SK-N-SH (cell line): ENCODE measurements around the gene CST6. TPM values are rescaled to one million over a fixed set of nuclear protein-coding genes. Genes with fewer than 3 reads are reported as not detected.

Source experiments
- CTCF ChIA-PET: fragments of 300-600, 350-600 bp; formaldehyde crosslinking; extraction: SDS; loops from one replicate; lab custom pipeline; 2021; lab: Yijun Ruan, JAX
- POLR2A ChIA-PET: fragments of 350-600 bp; sonication (Branson Sonifier 250); formaldehyde crosslinking; extraction: SDS; loops from one replicate; lab custom pipeline; 2020; ENCODE audit warnings: antibody characterized with exemption, inconsistent platforms; lab: Yijun Ruan, JAX
- DNase-seq: peaks from one replicate; pipeline ENCODE4 v3.0.0; 2012
- H2AFZ ChIP-seq: fragments of 200-600 bp; sonication (generic); 2 replicates; pipeline ENCODE4 v1.8.1; 2016; ENCODE audit warnings: antibody characterized with exemption, mild to moderate bottlenecking, low read depth
- H3F3A ChIP-seq: fragments of 200-600 bp; sonication (generic); replicated peaks from 2 replicates; pipeline ENCODE3; 2016; ENCODE audit warnings: antibody characterized with exemption, mild to moderate bottlenecking; ENCODE audit not compliant: insufficient read depth
- H3K27ac ChIP-seq, 2 experiments: fragments of 200-500 bp in 1 of 2; fragments of 200-600 bp in 1 of 2; sonication (Bioruptor generic) in 1 of 2; sonication (generic), shearing (Covaris generic) in 1 of 2; 2 replicates each; pipeline versions ENCODE4 v1.5.1 to v1.6.1; 2014 to 2016; ENCODE audit warnings: low read depth in 2 of 2, inconsistent platforms in 1 of 2, low read length in 1 of 2, mild to moderate bottlenecking in 1 of 2, mixed read lengths in 1 of 2
- H3K27me3 ChIP-seq: fragments of 200-600 bp; sonication (generic), shearing (Covaris generic); 2 replicates; pipeline ENCODE4 v1.6.1; 2016; ENCODE audit warnings: mixed run types; ENCODE audit not compliant: insufficient read depth
- H3K36me3 ChIP-seq, 2 experiments: fragments of 200-500 bp in 1 of 2; fragments of 200-600 bp in 1 of 2; sonication (Bioruptor generic) in 1 of 2; sonication (generic) in 1 of 2; replicated peaks in 1 of 2; 2 replicates each; pipeline versions ENCODE3 to v1.5.1; 2014 to 2016; ENCODE audit warnings: low read length in 1 of 2, mild to moderate bottlenecking in 1 of 2; ENCODE audit not compliant: insufficient read depth in 2 of 2, control insufficient read depth in 1 of 2
- H3K4me1 ChIP-seq, 2 experiments: fragments of 200-500 bp in 1 of 2; fragments of 200-600 bp in 1 of 2; sonication (Bioruptor generic) in 1 of 2; sonication (generic), shearing (Covaris generic) in 1 of 2; 2 replicates each; pipeline versions ENCODE4 v1.5.1 to v1.6.1; 2014 to 2016; ENCODE audit warnings: low read depth in 1 of 2, low read length in 1 of 2, mixed run types in 1 of 2; ENCODE audit not compliant: insufficient read depth in 2 of 2, control insufficient read depth in 1 of 2
- H3K4me2 ChIP-seq: fragments of 200-600 bp; sonication (generic), shearing (Covaris generic); 2 replicates; pipeline ENCODE4 v1.6.1; 2017; ENCODE audit warnings: mixed run types
- H3K4me3 ChIP-seq, 2 experiments: fragments of 200-500 bp in 1 of 2; fragments of 200-600 bp in 1 of 2; sonication (Bioruptor generic) in 1 of 2; sonication (generic), shearing (Covaris generic) in 1 of 2; 2 replicates each; pipeline versions ENCODE4 v1.5.1 to v1.8.1; 2014 to 2016; ENCODE audit warnings: low read depth in 2 of 2, inconsistent platforms in 1 of 2, low read length in 1 of 2, mild to moderate bottlenecking in 1 of 2, mixed read lengths in 1 of 2, moderate library complexity in 1 of 2
- H3K79me2 ChIP-seq: fragments of 200-600 bp; sonication (generic); 2 replicates; pipeline ENCODE4 v1.8.1; 2017; ENCODE audit warnings: mild to moderate bottlenecking; ENCODE audit not compliant: insufficient read depth
- H3K9ac ChIP-seq: fragments of 200-600 bp; sonication (generic); 2 replicates; pipeline ENCODE4 v1.6.1; 2017; ENCODE audit warnings: mixed run types
- H3K9me2 ChIP-seq: fragments of 200-600 bp; sonication (generic); 2 replicates; pipeline ENCODE4 v1.6.1; 2017; ENCODE audit warnings: mixed run types
- H3K9me3 ChIP-seq: fragments of 200-600 bp; sonication (generic); 2 replicates; pipeline ENCODE4 v1.6.1; 2017; ENCODE audit warnings: mixed run types, mild to moderate bottlenecking, moderate library complexity
- H4K20me1 ChIP-seq: fragments of 200-600 bp; sonication (generic); 2 replicates; pipeline ENCODE4 v1.6.1; 2017; ENCODE audit warnings: mild to moderate bottlenecking, mixed run types; ENCODE audit not compliant: insufficient read depth
- ELF1 ChIP-seq: IDR thresholded peaks from 2 replicates; pipeline ENCODE4 v1.4.0; 2012
- EP300 ChIP-seq, 2 experiments: IDR thresholded peaks; 2 replicates each; pipeline versions ENCODE4 v1.4.0 to v1.6.1; 2012; ENCODE audit warnings: borderline replicate concordance in 1 of 2, low read depth in 1 of 2, low read length in 1 of 2
- EZH2phosphoT487 ChIP-seq: fragments of 200-600 bp; sonication (generic); IDR thresholded peaks from 2 replicates; pipeline ENCODE4 v1.6.1; 2017; ENCODE audit warnings: low read depth, mixed run types, mild to moderate bottlenecking, antibody characterized with exemption, moderate library complexity, borderline replicate concordance
- FOSL2 ChIP-seq: IDR thresholded peaks from 2 replicates; pipeline ENCODE4 v1.4.0; 2012; ENCODE audit warnings: low read depth, mild to moderate bottlenecking, moderate library complexity, borderline replicate concordance
- FOXJ3 ChIP-seq: sonication (generic); formaldehyde crosslinking; IDR thresholded peaks from 2 replicates; pipeline ENCODE4 v1.5.1; 2020; ENCODE audit warnings: mild to moderate bottlenecking, missing genetic modification reagents
- FOXM1 ChIP-seq: IDR thresholded peaks from 2 replicates; pipeline ENCODE4 v1.4.0; 2012; ENCODE audit warnings: low read depth, mild to moderate bottlenecking
- GABPA ChIP-seq: IDR thresholded peaks from 2 replicates; pipeline ENCODE4 v1.4.0; 2012; ENCODE audit warnings: low read depth, mild to moderate bottlenecking
- GATA2 ChIP-seq: sonication (generic); formaldehyde crosslinking; IDR thresholded peaks from 2 replicates; pipeline ENCODE4 v1.5.0; 2020; ENCODE audit warnings: mild to moderate bottlenecking, missing genetic modification reagents
- JUND ChIP-seq: IDR thresholded peaks from 2 replicates; pipeline ENCODE4 v1.4.0; 2012
- MEF2A ChIP-seq: IDR thresholded peaks from 2 replicates; pipeline ENCODE4 v1.4.0; 2012; ENCODE audit warnings: low read depth, borderline replicate concordance
- NRF1 ChIP-seq: IDR thresholded peaks from 2 replicates; pipeline ENCODE4 v1.6.1; 2012; ENCODE audit warnings: low read depth, mild to moderate bottlenecking, low read length
- SIN3A ChIP-seq: IDR thresholded peaks from 2 replicates; pipeline ENCODE4 v1.6.1; 2012; ENCODE audit warnings: low read depth, mild to moderate bottlenecking, low read length, moderate library complexity, borderline replicate concordance
- SMC3 ChIP-seq: IDR thresholded peaks from 2 replicates; pipeline ENCODE4 v1.6.1; 2012; ENCODE audit warnings: low read depth, low read length, improper control_type of control experiment
- TCF12 ChIP-seq: IDR thresholded peaks from 2 replicates; pipeline ENCODE4 v1.4.0; 2012
- TEAD4 ChIP-seq: IDR thresholded peaks from 2 replicates; pipeline ENCODE4 v1.4.0; 2012; ENCODE audit warnings: mild to moderate bottlenecking, borderline replicate concordance; ENCODE audit not compliant: insufficient read depth
- WGBS: methylation state at CpG from one replicate; pipeline ENCODE4 v1.1.6; 2017; ENCODE audit warnings: low lambda C conversion rate; 5-methylcytosine and 5-hydroxymethylcytosine counted together
- polyA plus RNA-seq, 3 experiments: library from polyadenylated mRNA; depleted of rRNA; stranded (reverse); fragments of >200 nt; gene quantifications; 2 replicates each; pipeline ENCODE4 v1.2.3, GENCODE V29; 2012
- TF ChIP-seq, protein P1 (sequence below): IDR thresholded peaks from 2 replicates; pipeline ENCODE4 v1.6.1; 2012; ENCODE audit warnings: mild to moderate bottlenecking, low read depth, low read length, moderate library complexity
- TF ChIP-seq, protein P2 (sequence below): IDR thresholded peaks from 2 replicates; pipeline ENCODE4 v1.4.0; 2012; ENCODE audit warnings: low read depth
- TF ChIP-seq, protein P3 (sequence below): fragments of 150-350 bp; IDR thresholded peaks from 2 replicates; pipeline ENCODE4 v1.6.1; 2016; ENCODE audit warnings: mild to moderate bottlenecking, low read depth, low read length

CST6 gene
- polyA plus RNA-seq, 1 of the 3 experiments (the other 2 are of a cell fraction): 0.90 TPM

DNA sequence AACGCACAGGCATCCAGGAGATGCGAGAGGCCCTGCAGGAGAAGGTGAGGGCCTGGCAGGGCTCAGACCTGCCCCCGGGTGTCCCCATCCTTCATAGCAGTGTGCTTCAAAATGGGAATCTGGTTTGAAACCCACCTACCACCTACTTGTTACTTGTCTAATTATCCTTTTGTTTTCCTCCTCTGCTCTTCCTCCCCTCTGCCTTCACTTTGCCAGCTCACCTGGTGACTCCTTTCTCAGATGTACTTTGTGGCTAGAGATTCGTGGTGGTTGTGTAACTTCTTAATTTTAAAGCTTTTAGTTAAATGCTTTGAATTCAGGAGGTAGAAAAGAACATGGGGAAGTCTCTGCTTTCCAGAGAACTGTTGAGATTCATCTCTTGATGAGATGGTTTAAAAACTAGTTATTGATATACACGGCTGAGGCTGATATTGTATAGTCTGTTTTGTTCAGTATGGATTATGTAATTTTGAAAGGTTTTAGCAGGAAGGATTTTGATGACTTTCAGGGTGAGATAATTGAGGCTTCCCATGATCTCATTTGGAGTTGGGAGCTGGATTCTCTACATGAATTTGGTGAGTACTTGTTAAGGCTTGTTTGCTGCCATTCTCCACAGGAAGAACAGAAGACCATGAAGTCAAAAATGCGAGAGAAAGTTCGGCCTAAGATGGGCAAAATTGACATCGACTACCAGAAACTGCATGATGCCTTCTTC, 48.3 kb downstream of the CST6 start (continued):
- TF ChIP-seq, protein P1, sequence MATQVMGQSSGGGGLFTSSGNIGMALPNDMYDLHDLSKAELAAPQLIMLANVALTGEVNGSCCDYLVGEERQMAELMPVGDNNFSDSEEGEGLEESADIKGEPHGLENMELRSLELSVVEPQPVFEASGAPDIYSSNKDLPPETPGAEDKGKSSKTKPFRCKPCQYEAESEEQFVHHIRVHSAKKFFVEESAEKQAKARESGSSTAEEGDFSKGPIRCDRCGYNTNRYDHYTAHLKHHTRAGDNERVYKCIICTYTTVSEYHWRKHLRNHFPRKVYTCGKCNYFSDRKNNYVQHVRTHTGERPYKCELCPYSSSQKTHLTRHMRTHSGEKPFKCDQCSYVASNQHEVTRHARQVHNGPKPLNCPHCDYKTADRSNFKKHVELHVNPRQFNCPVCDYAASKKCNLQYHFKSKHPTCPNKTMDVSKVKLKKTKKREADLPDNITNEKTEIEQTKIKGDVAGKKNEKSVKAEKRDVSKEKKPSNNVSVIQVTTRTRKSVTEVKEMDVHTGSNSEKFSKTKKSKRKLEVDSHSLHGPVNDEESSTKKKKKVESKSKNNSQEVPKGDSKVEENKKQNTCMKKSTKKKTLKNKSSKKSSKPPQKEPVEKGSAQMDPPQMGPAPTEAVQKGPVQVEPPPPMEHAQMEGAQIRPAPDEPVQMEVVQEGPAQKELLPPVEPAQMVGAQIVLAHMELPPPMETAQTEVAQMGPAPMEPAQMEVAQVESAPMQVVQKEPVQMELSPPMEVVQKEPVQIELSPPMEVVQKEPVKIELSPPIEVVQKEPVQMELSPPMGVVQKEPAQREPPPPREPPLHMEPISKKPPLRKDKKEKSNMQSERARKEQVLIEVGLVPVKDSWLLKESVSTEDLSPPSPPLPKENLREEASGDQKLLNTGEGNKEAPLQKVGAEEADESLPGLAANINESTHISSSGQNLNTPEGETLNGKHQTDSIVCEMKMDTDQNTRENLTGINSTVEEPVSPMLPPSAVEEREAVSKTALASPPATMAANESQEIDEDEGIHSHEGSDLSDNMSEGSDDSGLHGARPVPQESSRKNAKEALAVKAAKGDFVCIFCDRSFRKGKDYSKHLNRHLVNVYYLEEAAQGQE: no peak
- TF ChIP-seq SMC3: no peak
- no peak for TF ChIP-seq SIN3A
- TF ChIP-seq, protein P2, sequence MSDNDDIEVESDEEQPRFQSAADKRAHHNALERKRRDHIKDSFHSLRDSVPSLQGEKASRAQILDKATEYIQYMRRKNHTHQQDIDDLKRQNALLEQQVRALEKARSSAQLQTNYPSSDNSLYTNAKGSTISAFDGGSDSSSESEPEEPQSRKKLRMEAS: no peak
- no peak for TF ChIP-seq ELF1
- no peak for TF ChIP-seq NRF1
- TF ChIP-seq, protein P3, sequence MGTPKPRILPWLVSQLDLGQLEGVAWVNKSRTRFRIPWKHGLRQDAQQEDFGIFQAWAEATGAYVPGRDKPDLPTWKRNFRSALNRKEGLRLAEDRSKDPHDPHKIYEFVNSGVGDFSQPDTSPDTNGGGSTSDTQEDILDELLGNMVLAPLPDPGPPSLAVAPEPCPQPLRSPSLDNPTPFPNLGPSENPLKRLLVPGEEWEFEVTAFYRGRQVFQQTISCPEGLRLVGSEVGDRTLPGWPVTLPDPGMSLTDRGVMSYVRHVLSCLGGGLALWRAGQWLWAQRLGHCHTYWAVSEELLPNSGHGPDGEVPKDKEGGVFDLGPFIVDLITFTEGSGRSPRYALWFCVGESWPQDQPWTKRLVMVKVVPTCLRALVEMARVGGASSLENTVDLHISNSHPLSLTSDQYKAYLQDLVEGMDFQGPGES: no peak
- no peak for TF ChIP-seq JUND
- no peak for TF ChIP-seq FOSL2
- TF ChIP-seq, all 33 proteins: peak for 0

DNA sequence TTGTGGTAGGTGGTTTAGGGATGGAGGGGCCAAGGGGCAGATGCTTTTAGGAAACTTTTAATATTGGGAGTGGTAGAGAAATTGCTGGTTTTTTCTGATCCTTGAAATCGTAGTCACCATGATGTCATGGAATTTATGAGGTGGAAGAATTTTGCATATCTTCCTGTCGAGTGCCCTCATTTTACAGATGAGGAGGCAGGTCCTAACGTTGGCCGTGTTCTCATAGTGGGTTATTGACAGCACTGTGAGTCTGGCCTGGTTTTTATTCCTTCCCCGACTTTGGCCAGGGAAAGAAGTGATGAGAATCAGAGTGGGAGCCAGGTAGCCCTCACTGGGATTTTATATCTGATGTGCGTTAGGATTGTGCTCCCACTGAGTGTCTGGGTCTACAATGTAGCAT, 49.5 kb downstream of the CST6 start:
- CTCF ChIA-PET: no interaction called here
- peaks cover 43% of the 10 kb centered on the region for H3F3A ChIP-seq
- H3K36me3 ChIP-seq: peaks cover 92 to 94% of the 10 kb centered on the region in 2 experiments
- no peak overlapping the region for H3K4me3 ChIP-seq
- no peaks in the 10 kb centered on the region for H3K9me3 ChIP-seq
- no peaks in the 10 kb centered on the region for H4K20me1 ChIP-seq
- no peaks in the 10 kb centered on the region for H3K9me2 ChIP-seq
- no peak overlapping the region for H3K9ac ChIP-seq
- POLR2A ChIA-PET: interaction anchor here (1.6 kb wide), 1 partner anchor 9 kb away, joined by 3 read pairs; the partner anchor contains the start of gene SF3B2
- DNase-seq: no peak
- H3K4me1 ChIP-seq: no peaks in the 10 kb centered on the region
- H3K4me2 ChIP-seq: no peak overlapping the region
- WGBS: 91% methylated on average over 6 of the region's 6 CpGs
- H2AFZ ChIP-seq: no peak overlapping the region
- no peak overlapping the region; a peak in 1 of 4 replicates for H3K27ac ChIP-seq
- H3K27me3 ChIP-seq: no peaks in the 10 kb centered on the region
- peaks cover 58% of the 10 kb centered on the region for H3K79me2 ChIP-seq
- TF ChIP-seq GABPA: no peak
- TF ChIP-seq FOXM1: no peak
- no peak for TF ChIP-seq SIN3A
- TF ChIP-seq, protein P3: no peak
- TF ChIP-seq JUND: no peak
- no peak for TF ChIP-seq TCF12
- TF ChIP-seq MEF2A: no peak
- no peak for TF ChIP-seq FOXJ3 (CRISPR knock-in tag)
- TF ChIP-seq, protein P1: no peak
- TF ChIP-seq TEAD4: no peak
- no peak for TF ChIP-seq EP300 (IDR thresholded peaks at IDR 0.05; ENCODE audit: borderline replicate concordance in 1 of 2, low read depth in 1 of 2, low read length in 1 of 2)
- no peak for TF ChIP-seq GATA2 (CRISPR knock-in tag)
- TF ChIP-seq SMC3: no peak
- TF ChIP-seq FOSL2: no peak
- TF ChIP-seq EZH2phosphoT487: no peak
